ENCODE data around the gene ZNF518B.

DNA sequence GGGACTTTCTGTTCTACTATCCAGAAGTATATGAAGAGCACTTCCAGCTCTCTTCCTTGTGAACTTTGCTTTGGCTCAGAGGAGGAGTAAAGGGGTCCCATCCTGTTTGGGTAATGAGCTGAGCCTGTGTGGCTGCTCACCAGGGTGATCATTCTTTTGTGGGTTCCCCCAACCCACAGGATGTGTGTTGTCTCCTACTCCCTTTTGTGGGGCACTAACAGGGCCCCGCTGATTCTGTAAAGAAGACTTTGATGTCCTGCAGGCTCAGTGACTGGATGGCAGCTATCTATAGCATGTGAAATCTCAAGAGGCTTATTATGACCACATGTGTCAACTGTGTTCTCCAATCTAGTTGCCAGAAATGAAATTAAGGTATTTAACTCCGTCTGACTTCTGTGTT, 40.8 kb downstream of the ZNF518B start:
- TF ChIP-seq, protein P1, sequence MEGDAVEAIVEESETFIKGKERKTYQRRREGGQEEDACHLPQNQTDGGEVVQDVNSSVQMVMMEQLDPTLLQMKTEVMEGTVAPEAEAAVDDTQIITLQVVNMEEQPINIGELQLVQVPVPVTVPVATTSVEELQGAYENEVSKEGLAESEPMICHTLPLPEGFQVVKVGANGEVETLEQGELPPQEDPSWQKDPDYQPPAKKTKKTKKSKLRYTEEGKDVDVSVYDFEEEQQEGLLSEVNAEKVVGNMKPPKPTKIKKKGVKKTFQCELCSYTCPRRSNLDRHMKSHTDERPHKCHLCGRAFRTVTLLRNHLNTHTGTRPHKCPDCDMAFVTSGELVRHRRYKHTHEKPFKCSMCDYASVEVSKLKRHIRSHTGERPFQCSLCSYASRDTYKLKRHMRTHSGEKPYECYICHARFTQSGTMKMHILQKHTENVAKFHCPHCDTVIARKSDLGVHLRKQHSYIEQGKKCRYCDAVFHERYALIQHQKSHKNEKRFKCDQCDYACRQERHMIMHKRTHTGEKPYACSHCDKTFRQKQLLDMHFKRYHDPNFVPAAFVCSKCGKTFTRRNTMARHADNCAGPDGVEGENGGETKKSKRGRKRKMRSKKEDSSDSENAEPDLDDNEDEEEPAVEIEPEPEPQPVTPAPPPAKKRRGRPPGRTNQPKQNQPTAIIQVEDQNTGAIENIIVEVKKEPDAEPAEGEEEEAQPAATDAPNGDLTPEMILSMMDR (IDR thresholded peaks at IDR 0.05) = no peak
- TF ChIP-seq POLR2A (IDR thresholded peaks at IDR 0.05) = no peak

Data from transverse colon (tissue), 3 donors.